Gastrocnemius medialis (tissue), 4 donors: Measurements from ENCODE around the gene NPEPL1. TPM values are rescaled to one million over a fixed set of nuclear protein-coding genes. Genes with fewer than 3 reads are reported as not detected.

Experiments
- ATAC-seq, 2 donors: fragments of 150-250 bp; one replicate each; pipeline ENCODE4 v1.9.1; 2016
- DNase-seq, 2 donors: peaks; one replicate each; pipeline ENCODE4 v3.0.0-alpha.2; 2019
- H3K27ac ChIP-seq, 4 donors: fragments of 200-600 bp; sonication (generic); 1 replicate in 1 of 4; 2 replicates in 3 of 4; pipeline ENCODE4 v1.5.1; 2016 to 2018; ENCODE audit warnings: mild to moderate bottlenecking in 2 of 4, moderate library complexity in 1 of 4
- H3K27me3 ChIP-seq, 3 donors: fragments of 200-600 bp; sonication (generic) in 2 of 3; 1 replicate in 1 of 3; 2 replicates in 2 of 3; pipeline versions ENCODE4 v1.5.1 to v1.6.0; 2016 to 2019; ENCODE audit warnings: mild to moderate bottlenecking in 1 of 3, moderate library complexity in 1 of 3
- H3K36me3 ChIP-seq, 2 donors: fragments of 200-600 bp; sonication (generic) in 1 of 2; one replicate each; pipeline ENCODE4 v1.5.1; 2017 to 2018
- H3K4me1 ChIP-seq, 2 donors: fragments of 200-600 bp; sonication (generic) in 1 of 2; one replicate each; pipeline ENCODE4 v1.5.1; 2016 to 2017; ENCODE audit warnings: mild to moderate bottlenecking in 2 of 2
- H3K4me3 ChIP-seq, 4 donors: fragments of 200-600 bp; sonication (generic) in 3 of 4; 1 replicate in 1 of 4; 2 replicates in 3 of 4; pipeline ENCODE4 v1.5.1; 2016 to 2019; ENCODE audit warnings: mild to moderate bottlenecking in 2 of 4
- H3K9me3 ChIP-seq, 3 donors: fragments of 200-600 bp; sonication (generic) in 2 of 3; 1 replicate in 1 of 3; 2 replicates in 2 of 3; pipeline ENCODE4 v1.5.1; 2016 to 2019
- CTCF ChIP-seq, 5 experiments: fragments of 450-650 bp in 3 of 5; fragments of 200-600 bp in 2 of 5; sonication (generic) in 2 of 5; IDR thresholded peaks in 4 of 5; conservative IDR thresholded peaks in 1 of 5; 1 replicate in 4 of 5; 2 replicates in 1 of 5; pipeline ENCODE4 v1.5.1; 2016 to 2019; ENCODE audit warnings: antibody characterized with exemption in 5 of 5, mild to moderate bottlenecking in 3 of 5, moderate library complexity in 3 of 5
- POLR2A ChIP-seq, 2 donors: fragments of 450-650 bp; IDR thresholded peaks; one replicate each; pipeline ENCODE4 v1.6.1; 2017; ENCODE audit warnings: antibody characterized with exemption in 2 of 2, mild to moderate bottlenecking in 2 of 2, moderate library complexity in 2 of 2
- in situ Hi-C, 4 donors: fragments of 200-750 bp; cut with MboI; loops; one replicate each; pipeline versions ENCODE4 v1.15.0 to v1.8.0; 2017; ENCODE audit warnings: low sequenced_read_pairs in 4 of 4
- intact Hi-C: fragments of 100-400 bp; cut with DNase I; formaldehyde crosslinking; loops from one replicate; pipeline ENCODE4 v1.15.1; 2023; ENCODE audit warnings: low total_unique reads
- total RNA-seq, 4 donors: library from RNA; depleted of rRNA; stranded (reverse); fragments of >200 nt; gene quantifications; one replicate each; pipeline versions ENCODE4 v1.1.0 to v1.2.3, GENCODE V29; 2016

The NPEPL1 gene
- total RNA-seq, 4 donors from 2014 or later = 18.1 to 51.5 (median 34.3) TPM

- Histone ChIP-seq H3K36me3 (no peaks in the 10 kb centered on the region), H3K4me1 (no peaks in the 10 kb centered on the region), H3K27me3 (peaks cover 5 to 8% (median 7%) of the 10 kb centered on the region in 3 donors), H3K9me3 (no peaks in the 10 kb centered on the region), H3K4me3 (no peak overlapping the region), H3K27ac (no peak overlapping the region)
- in situ Hi-C loops (no loop called here), intact Hi-C loops (no loop called here)
- no peak for ATAC-seq
- TF ChIP-seq CTCF (IDR thresholded peaks at IDR 0.05 in 4 of 5, conservative IDR thresholded peaks at IDR 0.05 in 1 of 5) (no peak), POLR2A (IDR thresholded peaks at IDR 0.05) (no peak)
- no peak for DNase-seq
These were observed 51.4 kb downstream of the NPEPL1 start for GRCh38 chr20:58743929-58744534.

GRCh38 chr20:58744836-58745235 lies 52.2 kb downstream of the NPEPL1 start:
- Histone ChIP-seq H3K9me3 (no peaks in the 10 kb centered on the region), H3K36me3 (no peaks in the 10 kb centered on the region), H3K4me1 (no peaks in the 10 kb centered on the region), H3K27ac (no peak overlapping the region), H3K27me3 (peaks cover 5 to 8% (median 7%) of the 10 kb centered on the region in 3 donors), H3K4me3 (no peak overlapping the region)
- in situ Hi-C loops = no loop called here
- ATAC-seq (no peak), DNase-seq (no peak)
- TF ChIP-seq CTCF (IDR thresholded peaks at IDR 0.05 in 4 of 5, conservative IDR thresholded peaks at IDR 0.05 in 1 of 5) (no peak), POLR2A (IDR thresholded peaks at IDR 0.05) (no peak)
- intact Hi-C loops = no loop called here

- Histone ChIP-seq H3K4me3 (no peak overlapping the region), H3K9me3 (no peaks in the 10 kb centered on the region), H3K27ac (no peak overlapping the region), H3K4me1 (no peaks in the 10 kb centered on the region), H3K36me3 (no peaks in the 10 kb centered on the region), H3K27me3 (peaks cover 5 to 8% (median 7%) of the 10 kb centered on the region in 3 donors)
- in situ Hi-C loops = no loop called here
- TF ChIP-seq POLR2A (IDR thresholded peaks at IDR 0.05) = no peak
- TF ChIP-seq CTCF (IDR thresholded peaks at IDR 0.05 in 4 of 5, conservative IDR thresholded peaks at IDR 0.05 in 1 of 5) = no peak
- no peak for DNase-seq
- no peak for ATAC-seq
- intact Hi-C loops = no loop called here
These were observed 52.8 kb downstream of the NPEPL1 start for GRCh38 chr20:58745391-58745790.

GRCh38 chr20:58746620-58747019 lies 54.0 kb downstream of the NPEPL1 start:
- DNase-seq (no peak), ATAC-seq (no peak)
- Histone ChIP-seq H3K9me3 (no peaks in the 10 kb centered on the region), H3K36me3 (no peaks in the 10 kb centered on the region), H3K4me1 (no peaks in the 10 kb centered on the region), H3K27ac (no peak overlapping the region), H3K27me3 (peaks cover 5 to 8% (median 7%) of the 10 kb centered on the region in 3 donors), H3K4me3 (no peak overlapping the region)
- TF ChIP-seq POLR2A (IDR thresholded peaks at IDR 0.05) (no peak), CTCF (IDR thresholded peaks at IDR 0.05 in 4 of 5, conservative IDR thresholded peaks at IDR 0.05 in 1 of 5) (no peak)
- in situ Hi-C loops (no loop called here), intact Hi-C loops (no loop called here)

- no peak for ATAC-seq
These were observed 54.6 kb downstream of the NPEPL1 start for GRCh38 chr20:58747211-58747610.

More at GRCh38 chr20:58747211-58747610, 54.6 kb downstream of the NPEPL1 start:
- Histone ChIP-seq H3K36me3 (no peaks in the 10 kb centered on the region), H3K4me3 (no peak overlapping the region), H3K4me1 (no peaks in the 10 kb centered on the region), H3K9me3 (no peaks in the 10 kb centered on the region), H3K27ac (no peak overlapping the region), H3K27me3 (peaks cover 5 to 8% (median 7%) of the 10 kb centered on the region in 3 donors)
- TF ChIP-seq CTCF (IDR thresholded peaks at IDR 0.05 in 4 of 5, conservative IDR thresholded peaks at IDR 0.05 in 1 of 5) (no peak), POLR2A (IDR thresholded peaks at IDR 0.05) (no peak)
- no peak for DNase-seq
- intact Hi-C loops = no loop called here
- in situ Hi-C loops = no loop called here
